Measurements from ENCODE around the gene FUBP3.
"Not testable (repeated sequence)": the region's sequence is repeated elsewhere in the genome, so short reads cannot be mapped to it uniquely, and the experiment has no call there.

The FUBP3 gene

GRCh38 chr9:130685945-130686344 is 106.6 kb downstream of the FUBP3 start:
- not testable (repeated sequence) for DNase-seq

GRCh38 chr9:130687615-130688014 is 108.2 kb downstream of the FUBP3 start:
- no peak for DNase-seq
